Hematopoietic multipotent progenitor cell (in vitro differentiated cells): ENCODE results near the gene CYP4V2. TPM values are rescaled to one million over a fixed set of nuclear protein-coding genes. Genes with fewer than 3 reads are reported as not detected.

Experiments
- total RNA-seq: library from RNA; depleted of rRNA; stranded (reverse); fragments of >200 nt; gene quantifications from one replicate; pipeline ENCODE4 v1.2.3, GENCODE V29; 2012

Gene CYP4V2
- total RNA-seq, 1 donor = 21.0 TPM

Other genes starting within 250 kb of the CYP4V2 start
- gene TLR3, start 122.4 kb upstream of the CYP4V2 start, total RNA-seq = 3.2 TPM
- gene FAM149A, start 86.9 kb upstream of the CYP4V2 start, total RNA-seq = under 0.01 TPM
- gene KLKB1, start 35.9 kb downstream of the CYP4V2 start, total RNA-seq = under 0.01 TPM
- gene F11, start 74.6 kb downstream of the CYP4V2 start, total RNA-seq = not detected